Peyer's patch (tissue), 4 donors: ENCODE results near the gene GMCL2.

Experiments
- CTCF ChIP-seq, 6 experiments: fragments of 450-650 bp in 4 of 6; fragments of 200-600 bp in 2 of 6; sonication (generic) in 1 of 6; IDR thresholded peaks; one replicate each; pipeline ENCODE4 v1.5.1; 2017 to 2019; ENCODE audit warnings: antibody characterized with exemption in 6 of 6, mild to moderate bottlenecking in 3 of 6, moderate library complexity in 1 of 6
- POLR2A ChIP-seq, 2 donors: fragments of 450-650 bp; IDR thresholded peaks; one replicate each; pipeline ENCODE4 v1.5.1; 2017; ENCODE audit warnings: antibody characterized with exemption in 2 of 2, mild to moderate bottlenecking in 2 of 2, moderate library complexity in 2 of 2

GRCh38 chr5:178143246-178143645 lies 43.9 kb downstream of the GMCL2 start:
- TF ChIP-seq CTCF (IDR thresholded peaks at IDR 0.05) (no peak), POLR2A (IDR thresholded peaks at IDR 0.05) (no peak)
